Measurements from ENCODE around the gene PUSL1.

Gene PUSL1

DNA sequence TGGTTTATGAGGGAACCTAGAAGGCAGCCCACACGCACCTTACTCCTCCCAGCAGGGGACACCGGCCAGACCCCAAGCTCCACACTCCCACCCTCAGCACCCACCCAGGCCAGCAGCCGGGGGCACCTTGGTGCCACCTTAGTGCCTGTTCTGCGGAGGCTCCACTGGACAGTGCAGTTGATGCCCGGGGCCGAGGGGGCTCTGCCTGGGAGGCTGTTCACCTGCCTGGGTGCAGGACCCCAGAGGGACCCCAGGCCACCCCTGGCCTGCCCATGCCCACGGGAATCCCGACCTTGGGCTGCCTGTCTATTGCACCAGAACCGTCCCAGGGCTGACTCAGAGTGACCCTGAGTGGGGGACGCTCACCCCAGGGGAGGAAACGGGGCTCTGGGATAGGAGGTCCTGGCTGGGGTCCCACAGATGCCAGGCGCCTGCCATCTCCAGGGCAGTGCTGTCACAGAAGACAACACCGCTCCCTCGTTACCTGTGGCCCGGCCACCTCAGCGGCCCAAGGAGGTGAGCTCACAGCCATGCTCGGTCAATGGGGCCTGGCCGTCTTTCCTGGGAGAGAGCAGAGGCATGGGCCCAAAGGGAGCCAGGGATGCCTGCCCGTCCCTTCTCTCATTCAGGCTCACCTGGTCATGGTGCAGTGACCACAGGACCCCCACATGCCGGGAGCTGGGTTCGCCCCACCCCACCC is 27.5 kb upstream of the PUSL1 start:
- Histone ChIP-seq H3K4me1 (ENCODE audit: control insufficient read depth, insufficient read depth, low read length) (no peaks in the 10 kb centered on the region), H3K4me3 (ENCODE audit: low read depth, low read length) (no peak overlapping the region), H3K9ac (ENCODE audit: low read length) (no peak overlapping the region), H3K27ac (ENCODE audit: low read depth, low read length) (no peak overlapping the region), H3K27me3 (ENCODE audit: control insufficient read depth, insufficient read depth, low read length) (no peaks in the 10 kb centered on the region), H3K36me3 (ENCODE audit: control insufficient read depth, insufficient read depth, low read length) (no peaks in the 10 kb centered on the region), H3K9me3 (ENCODE audit: control insufficient read depth, insufficient read depth, low read depth, low read length) (no peaks in the 10 kb centered on the region)

DNA sequence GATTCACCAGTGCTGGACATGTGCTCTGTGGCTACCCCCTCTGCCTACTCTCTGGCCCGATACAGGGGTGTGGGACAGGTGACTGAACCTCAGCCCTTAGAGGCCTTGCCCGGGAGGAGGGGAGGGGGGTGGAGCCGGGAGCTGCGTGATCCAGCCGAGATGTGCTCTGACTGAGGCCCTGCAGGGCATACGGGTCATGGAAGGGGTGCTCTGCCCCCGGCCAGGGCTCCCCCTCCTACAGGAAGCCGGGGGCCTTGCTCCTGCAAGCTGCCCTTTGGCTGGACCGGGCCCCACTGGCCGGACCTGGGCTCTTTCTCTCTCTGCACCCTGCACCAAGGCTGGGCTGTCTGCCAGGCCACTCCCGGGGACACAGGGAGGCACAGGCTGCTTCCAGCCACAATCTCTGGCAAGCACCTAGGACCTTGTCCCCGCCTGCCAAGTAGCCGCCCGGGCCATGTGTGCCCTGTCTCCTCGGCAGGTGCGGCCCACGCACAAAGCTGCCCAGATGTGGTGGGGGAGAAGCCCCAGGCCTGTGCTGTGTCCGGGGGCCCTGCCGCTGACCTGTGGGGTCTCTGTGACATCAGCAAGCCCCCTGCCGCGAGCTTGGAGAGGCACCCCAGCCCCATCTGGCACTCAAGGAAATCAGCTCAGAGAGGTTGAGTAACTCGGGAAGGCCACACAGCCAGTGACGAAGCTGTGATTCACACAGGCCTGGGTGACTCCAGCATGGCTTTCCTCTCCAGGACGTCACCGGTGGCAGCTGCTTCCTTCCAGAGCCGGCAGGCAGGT is 26.7 kb upstream of the PUSL1 start:
- H3K27ac ChIP-seq (ENCODE audit: low read depth, low read length), result no peak overlapping the region
- H3K9ac ChIP-seq (ENCODE audit: low read length), result no peak overlapping the region
- H3K27me3 ChIP-seq (ENCODE audit: control insufficient read depth, insufficient read depth, low read length), result no peaks in the 10 kb centered on the region
- no peaks in the 10 kb centered on the region for H3K4me1 ChIP-seq (ENCODE audit: control insufficient read depth, insufficient read depth, low read length)
- H3K4me3 ChIP-seq (ENCODE audit: low read depth, low read length), result no peak overlapping the region
- H3K36me3 ChIP-seq (ENCODE audit: control insufficient read depth, insufficient read depth, low read length), result no peaks in the 10 kb centered on the region
- H3K9me3 ChIP-seq (ENCODE audit: control insufficient read depth, insufficient read depth, low read depth, low read length), result no peaks in the 10 kb centered on the region

DNA sequence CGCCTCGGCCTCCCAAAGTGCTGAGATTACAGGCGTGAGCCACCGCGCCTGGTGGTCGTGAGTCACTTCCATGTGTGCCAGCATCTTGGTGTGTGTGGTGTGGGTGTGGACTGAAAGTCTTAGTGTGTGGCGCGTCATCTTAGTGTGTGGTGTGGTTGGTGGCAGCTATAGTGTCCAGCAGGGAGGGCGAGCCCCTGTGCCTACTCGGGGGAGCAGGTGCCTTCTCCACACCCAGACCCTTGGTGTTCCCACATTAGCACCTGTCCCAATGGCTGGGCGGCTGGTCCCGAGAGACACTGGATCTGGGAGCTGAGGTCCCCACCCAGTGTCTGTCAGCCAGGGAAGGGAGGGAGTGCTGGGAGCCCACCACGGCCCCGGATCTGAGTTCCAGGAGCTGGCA is 25.4 kb upstream of the PUSL1 start:
- H3K9me3 ChIP-seq (ENCODE audit: control insufficient read depth, insufficient read depth, low read depth, low read length), result no peaks in the 10 kb centered on the region
- no peak overlapping the region for H3K4me3 ChIP-seq (ENCODE audit: low read depth, low read length)

DNA sequence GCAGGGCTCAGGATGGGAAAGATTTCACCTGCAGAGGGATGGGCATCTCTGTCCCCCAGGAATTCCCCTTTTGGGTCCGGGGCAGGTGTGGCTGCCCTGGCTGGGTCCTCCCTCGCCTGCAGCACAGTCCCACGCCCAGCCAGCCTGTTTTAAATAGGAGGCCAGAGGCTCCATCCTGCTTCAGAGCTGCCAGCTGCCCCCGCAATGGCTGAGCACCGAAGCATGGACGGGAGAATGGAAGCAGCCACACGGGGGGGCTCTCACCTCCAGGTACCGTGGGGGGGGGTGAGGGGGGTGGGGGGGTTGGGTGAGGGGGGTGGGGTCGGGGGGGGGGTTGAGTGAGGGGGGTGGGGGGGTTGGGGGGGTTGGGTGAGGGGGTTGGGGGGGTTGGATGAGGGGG is 24.6 kb upstream of the PUSL1 start:
- peaks cover 4% of the 10 kb centered on the region for H3K9me3 ChIP-seq (ENCODE audit: control insufficient read depth, insufficient read depth, low read depth, low read length)
- no peaks in the 10 kb centered on the region for H3K4me1 ChIP-seq (ENCODE audit: control insufficient read depth, insufficient read depth, low read length)
- H3K27ac ChIP-seq (ENCODE audit: low read depth, low read length), result no peak overlapping the region
- no peaks in the 10 kb centered on the region; the same call in 1 of the 2 replicates for H3K27me3 ChIP-seq (ENCODE audit: control insufficient read depth, insufficient read depth, low read length)
- no peak overlapping the region for H3K4me3 ChIP-seq (ENCODE audit: low read depth, low read length)
- H3K36me3 ChIP-seq (ENCODE audit: control insufficient read depth, insufficient read depth, low read length), result no peaks in the 10 kb centered on the region
- H3K9ac ChIP-seq (ENCODE audit: low read length), result no peak overlapping the region

More for the DNA sequence above, 25.4 kb upstream of the PUSL1 start:
- Histone ChIP-seq H3K9ac (ENCODE audit: low read length) (no peak overlapping the region), H3K27me3 (ENCODE audit: control insufficient read depth, insufficient read depth, low read length) (no peaks in the 10 kb centered on the region), H3K4me1 (ENCODE audit: control insufficient read depth, insufficient read depth, low read length) (no peaks in the 10 kb centered on the region), H3K27ac (ENCODE audit: low read depth, low read length) (no peak overlapping the region), H3K36me3 (ENCODE audit: control insufficient read depth, insufficient read depth, low read length) (no peaks in the 10 kb centered on the region)

DNA sequence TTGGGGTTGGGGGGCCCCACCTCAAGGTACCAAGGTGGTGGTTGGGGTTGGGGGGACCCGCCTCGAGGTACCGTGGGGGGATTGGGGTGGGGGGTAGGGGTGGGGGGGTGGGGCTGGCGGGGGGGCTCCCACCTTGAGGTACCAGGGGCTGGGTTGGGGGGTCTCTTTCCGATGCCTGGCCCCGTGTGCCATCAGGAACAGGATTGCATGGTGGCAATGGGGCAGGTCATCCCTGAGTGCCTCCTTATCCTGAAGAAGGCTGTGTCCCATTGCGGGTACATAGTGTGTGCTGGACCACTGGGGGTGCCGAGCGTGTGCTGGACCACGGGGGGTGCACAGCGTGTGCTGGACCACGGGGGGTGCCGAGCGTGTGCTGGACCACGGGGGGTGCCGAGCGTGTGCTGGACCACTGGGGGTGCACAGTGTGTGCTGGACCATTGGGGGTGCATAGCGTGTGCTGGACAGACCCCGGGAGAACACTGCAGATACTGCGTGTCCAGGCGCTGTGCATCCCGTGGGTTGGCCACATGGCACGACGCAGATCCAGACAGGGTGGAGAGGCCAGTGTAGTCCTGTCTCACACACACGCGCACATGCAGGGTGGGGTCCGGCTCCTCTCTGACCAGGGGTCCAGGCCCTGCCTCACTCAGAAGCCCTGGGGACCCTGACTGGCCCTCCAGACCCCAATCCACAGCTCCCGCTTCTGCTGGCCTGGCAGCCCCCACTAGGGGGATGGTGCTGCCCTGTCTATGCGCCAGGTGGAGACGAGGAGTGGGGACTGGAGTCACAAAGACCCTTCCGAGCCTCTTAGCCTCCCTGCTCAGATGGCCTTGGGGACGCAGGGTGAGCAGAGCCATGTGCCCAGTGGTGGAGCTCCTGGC is 23.9 kb upstream of the PUSL1 start:
- Histone ChIP-seq H3K4me3 (ENCODE audit: low read depth, low read length) (no peak overlapping the region), H3K36me3 (ENCODE audit: control insufficient read depth, insufficient read depth, low read length) (no peaks in the 10 kb centered on the region), H3K27me3 (ENCODE audit: control insufficient read depth, insufficient read depth, low read length) (no peaks in the 10 kb centered on the region; the same call in 1 of the 2 replicates), H3K9me3 (ENCODE audit: control insufficient read depth, insufficient read depth, low read depth, low read length) (peaks cover 4% of the 10 kb centered on the region), H3K4me1 (ENCODE audit: control insufficient read depth, insufficient read depth, low read length) (no peaks in the 10 kb centered on the region), H3K9ac (ENCODE audit: low read length) (no peak overlapping the region), H3K27ac (ENCODE audit: low read depth, low read length) (no peak overlapping the region)

DNA sequence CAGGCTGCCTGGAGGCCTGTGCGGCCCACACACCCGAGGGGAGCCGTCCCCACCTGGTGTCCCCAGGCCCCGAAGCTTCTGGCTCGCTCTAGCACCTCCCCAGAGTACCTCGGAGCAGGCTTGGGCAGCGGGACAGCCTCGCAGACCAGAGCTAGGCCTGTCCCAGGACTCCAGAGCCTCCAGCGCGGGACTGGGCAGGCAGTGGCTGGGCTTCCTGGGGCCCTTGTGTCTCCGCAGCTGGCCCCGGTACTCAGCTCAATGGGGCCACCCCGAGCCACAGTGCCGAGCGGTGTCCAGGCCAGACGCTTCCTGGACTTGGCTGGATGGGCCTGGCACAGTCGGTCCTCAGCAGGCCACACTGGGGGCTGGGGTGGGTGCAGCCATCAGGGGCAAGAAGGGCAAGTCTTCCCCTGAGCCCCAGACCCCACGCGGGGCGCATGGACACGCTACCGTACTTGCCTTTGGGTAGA is 23.3 kb upstream of the PUSL1 start:
- Histone ChIP-seq H3K9ac (ENCODE audit: low read length) (no peak overlapping the region), H3K4me3 (ENCODE audit: low read depth, low read length) (no peak overlapping the region), H3K36me3 (ENCODE audit: control insufficient read depth, insufficient read depth, low read length) (no peaks in the 10 kb centered on the region), H3K27ac (ENCODE audit: low read depth, low read length) (no peak overlapping the region), H3K27me3 (ENCODE audit: control insufficient read depth, insufficient read depth, low read length) (no peaks in the 10 kb centered on the region; the same call in 1 of the 2 replicates), H3K4me1 (ENCODE audit: control insufficient read depth, insufficient read depth, low read length) (no peaks in the 10 kb centered on the region), H3K9me3 (ENCODE audit: control insufficient read depth, insufficient read depth, low read depth, low read length) (peaks cover 4% of the 10 kb centered on the region)

DNA sequence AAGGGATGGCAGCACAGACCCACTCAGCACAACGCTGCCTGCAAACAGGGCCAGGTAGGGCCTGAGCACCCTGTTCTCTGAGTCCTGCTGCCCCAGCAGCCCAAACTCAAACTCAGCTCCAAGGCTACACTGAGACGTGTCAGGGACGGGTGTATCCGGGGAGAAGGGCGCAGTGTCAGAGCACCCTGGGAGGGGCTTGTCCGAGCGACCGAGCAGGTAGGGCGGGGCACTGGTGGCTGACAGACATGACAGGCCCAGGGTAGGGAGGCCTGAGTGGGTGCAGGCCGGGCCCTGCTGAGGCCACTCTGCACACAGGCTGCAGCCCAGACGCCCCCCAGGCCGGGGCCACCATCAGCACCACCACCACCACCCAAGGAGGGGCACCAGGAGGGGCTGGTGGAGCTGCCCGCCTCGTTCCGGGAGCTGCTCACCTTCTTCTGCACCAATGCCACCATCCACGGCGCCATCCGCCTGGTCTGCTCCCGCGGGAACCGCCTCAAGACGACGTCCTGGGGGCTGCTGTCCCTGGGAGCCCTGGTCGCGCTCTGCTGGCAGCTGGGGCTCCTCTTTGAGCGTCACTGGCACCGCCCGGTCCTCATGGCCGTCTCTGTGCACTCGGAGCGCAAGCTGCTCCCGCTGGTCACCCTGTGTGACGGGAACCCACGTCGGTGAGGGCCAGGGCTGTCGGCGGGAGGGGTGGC is 22.6 kb upstream of the PUSL1 start:
- Histone ChIP-seq H3K4me3 (ENCODE audit: low read depth, low read length) (no peak overlapping the region), H3K36me3 (ENCODE audit: control insufficient read depth, insufficient read depth, low read length) (no peaks in the 10 kb centered on the region), H3K27ac (ENCODE audit: low read depth, low read length) (no peak overlapping the region), H3K27me3 (ENCODE audit: control insufficient read depth, insufficient read depth, low read length) (no peaks in the 10 kb centered on the region; the same call in 1 of the 2 replicates), H3K4me1 (ENCODE audit: control insufficient read depth, insufficient read depth, low read length) (no peaks in the 10 kb centered on the region), H3K9ac (ENCODE audit: low read length) (no peak overlapping the region), H3K9me3 (ENCODE audit: control insufficient read depth, insufficient read depth, low read depth, low read length) (peaks cover 4% of the 10 kb centered on the region)

DNA sequence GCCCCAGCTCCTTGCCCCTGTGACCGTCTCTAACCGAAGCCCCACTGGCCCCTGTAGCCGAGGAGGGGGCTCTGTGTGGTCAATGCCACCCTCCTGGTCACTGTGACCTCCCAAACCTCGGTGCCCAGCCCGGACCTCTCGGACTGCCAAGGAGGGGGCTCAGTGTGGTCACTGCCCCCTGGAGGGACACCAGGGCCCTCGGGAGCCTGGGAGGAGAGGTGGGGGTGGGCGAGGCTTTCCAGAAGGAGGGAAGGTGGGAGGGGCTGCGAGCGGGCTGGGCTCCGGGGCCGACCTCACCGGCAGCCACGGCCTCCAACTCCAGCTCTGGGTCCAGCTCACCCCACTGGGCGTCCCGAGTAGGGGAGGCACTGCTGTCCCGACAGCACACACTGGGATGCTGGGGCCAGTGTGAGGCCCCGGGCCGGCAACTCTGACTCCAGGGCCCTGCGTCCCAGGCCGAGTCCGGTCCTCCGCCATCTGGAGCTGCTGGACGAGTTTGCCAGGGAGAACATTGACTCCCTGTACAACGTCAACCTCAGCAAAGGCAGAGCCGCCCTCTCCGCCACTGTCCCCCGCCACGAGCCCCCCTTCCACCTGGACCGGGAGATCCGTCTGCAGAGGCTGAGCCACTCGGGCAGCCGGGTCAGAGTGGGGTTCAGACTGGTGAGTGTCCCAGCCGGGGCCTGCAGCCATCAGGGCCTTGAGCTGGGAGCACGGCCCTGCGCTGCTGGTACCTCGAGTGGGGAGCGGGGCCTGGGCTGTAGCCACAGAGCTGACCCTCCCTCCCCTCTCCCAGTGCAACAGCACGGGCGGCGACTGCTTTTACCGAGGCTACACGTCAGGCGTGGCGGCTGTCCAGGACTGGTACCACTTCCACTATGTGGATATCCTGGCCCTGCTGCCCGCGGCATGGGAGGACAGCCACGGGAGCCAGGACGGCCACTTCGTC is 21.8 kb upstream of the PUSL1 start:
- H3K27ac ChIP-seq (ENCODE audit: low read depth, low read length), result no peak overlapping the region
- H3K4me1 ChIP-seq (ENCODE audit: control insufficient read depth, insufficient read depth, low read length), result no peaks in the 10 kb centered on the region
- H3K9me3 ChIP-seq (ENCODE audit: control insufficient read depth, insufficient read depth, low read depth, low read length), result peaks cover 4% of the 10 kb centered on the region
- H3K4me3 ChIP-seq (ENCODE audit: low read depth, low read length), result no peak overlapping the region
- H3K9ac ChIP-seq (ENCODE audit: low read length), result no peak overlapping the region
- no peaks in the 10 kb centered on the region for H3K36me3 ChIP-seq (ENCODE audit: control insufficient read depth, insufficient read depth, low read length)
- no peaks in the 10 kb centered on the region; the same call in 1 of the 2 replicates for H3K27me3 ChIP-seq (ENCODE audit: control insufficient read depth, insufficient read depth, low read length)

DNA sequence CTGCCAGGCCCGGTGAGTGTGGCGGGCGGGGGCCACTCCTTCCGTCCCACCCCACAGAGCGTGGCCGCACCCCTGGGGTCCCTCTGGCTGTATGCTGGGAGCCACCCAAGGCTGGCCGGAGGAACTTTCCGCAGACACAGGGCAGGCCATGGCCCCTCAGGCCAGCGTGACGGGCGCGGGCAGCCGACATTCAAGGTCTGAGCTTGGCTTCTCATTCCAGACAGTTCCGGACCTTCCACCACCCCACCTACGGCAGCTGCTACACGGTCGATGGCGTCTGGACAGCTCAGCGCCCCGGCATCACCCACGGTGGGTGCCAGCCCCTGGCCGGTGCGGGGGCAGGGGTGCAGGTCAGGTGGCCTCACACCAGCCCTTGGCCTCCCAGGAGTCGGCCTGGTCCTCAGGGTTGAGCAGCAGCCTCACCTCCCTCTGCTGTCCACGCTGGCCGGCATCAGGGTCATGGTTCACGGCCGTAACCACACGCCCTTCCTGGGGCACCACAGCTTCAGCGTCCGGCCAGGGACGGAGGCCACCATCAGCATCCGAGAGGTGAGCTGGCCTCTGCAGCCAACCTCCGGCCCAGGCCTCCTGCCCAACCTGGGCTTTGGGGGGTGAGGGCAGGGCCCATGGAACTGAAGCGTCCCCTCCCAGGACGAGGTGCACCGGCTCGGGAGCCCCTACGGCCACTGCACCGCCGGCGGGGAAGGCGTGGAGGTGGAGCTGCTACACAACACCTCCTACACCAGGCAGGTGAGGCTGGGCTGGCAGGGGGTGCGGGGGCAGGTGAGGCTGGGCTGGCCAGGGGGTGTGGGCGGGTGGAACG is 20.9 kb upstream of the PUSL1 start:
- 0 out of 2 replicates have a peak, but pooled peaks cover 5% of the 10 kb centered on the region for H3K4me1 ChIP-seq (ENCODE audit: control insufficient read depth, insufficient read depth, low read length)
- H3K27me3 ChIP-seq (ENCODE audit: control insufficient read depth, insufficient read depth, low read length), result no peaks in the 10 kb centered on the region; the same call in 1 of the 2 replicates
- H3K9ac ChIP-seq (ENCODE audit: low read length), result no peak overlapping the region
- H3K36me3 ChIP-seq (ENCODE audit: control insufficient read depth, insufficient read depth, low read length), result no peaks in the 10 kb centered on the region
- no peak overlapping the region for H3K4me3 ChIP-seq (ENCODE audit: low read depth, low read length)
- H3K27ac ChIP-seq (ENCODE audit: low read depth, low read length), result no peak overlapping the region
- peaks cover 4% of the 10 kb centered on the region for H3K9me3 ChIP-seq (ENCODE audit: control insufficient read depth, insufficient read depth, low read depth, low read length)

All from HUES6 (cell line).